H4 (cell line): Measurements from ENCODE around the gene DSCAM. TPM values are rescaled to one million over a fixed set of nuclear protein-coding genes. Genes with fewer than 3 reads are reported as not detected.
A peak's percentile ranks its signal among the peaks of the same experiment; 100 is the strongest.

Experiments used
- DNase-seq: peaks from one replicate; pipeline ENCODE4 v3.0.0-alpha.2; 2015; ENCODE audit warnings: low spot score
- total RNA-seq: library from RNA; depleted of rRNA; stranded (reverse); fragments of >200 nt; shearing (Covaris generic); gene quantifications from 2 replicates; pipeline ENCODE4 v1.2.3, GENCODE V29; 2014

DSCAM gene
- total RNA-seq, 1 experiment from 2014 or later = 0.02 TPM

DNA sequence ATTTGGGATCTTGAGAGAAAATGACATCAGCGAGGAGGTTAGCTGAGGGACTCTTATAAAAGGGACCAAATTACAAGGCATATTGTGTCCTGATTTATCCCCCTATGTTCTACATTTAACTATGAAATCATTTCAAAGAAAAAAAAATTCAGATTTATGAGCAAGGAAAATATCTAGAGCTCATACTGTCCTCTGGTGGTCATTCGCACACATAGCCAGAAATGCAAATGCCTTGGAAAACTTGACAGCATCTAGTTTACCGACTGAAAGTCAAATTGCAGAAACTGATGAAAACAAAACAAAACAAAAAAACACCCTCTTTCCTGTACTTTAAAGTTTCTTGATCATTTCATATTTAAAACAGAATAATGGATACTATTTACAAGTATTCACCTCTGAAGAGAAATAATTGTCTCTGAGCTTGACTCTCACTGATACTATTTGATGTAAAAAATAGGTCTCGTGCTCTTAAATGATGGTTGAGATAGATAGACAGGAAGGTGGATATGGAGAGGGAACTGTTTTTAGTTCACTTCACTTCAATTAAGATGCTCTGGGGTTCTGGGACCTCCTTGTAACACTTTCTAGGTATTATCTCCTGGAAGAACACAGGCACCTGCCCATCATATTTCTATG is 725.9 kb downstream of the DSCAM start:
- DNase-seq = no peak

DNA sequence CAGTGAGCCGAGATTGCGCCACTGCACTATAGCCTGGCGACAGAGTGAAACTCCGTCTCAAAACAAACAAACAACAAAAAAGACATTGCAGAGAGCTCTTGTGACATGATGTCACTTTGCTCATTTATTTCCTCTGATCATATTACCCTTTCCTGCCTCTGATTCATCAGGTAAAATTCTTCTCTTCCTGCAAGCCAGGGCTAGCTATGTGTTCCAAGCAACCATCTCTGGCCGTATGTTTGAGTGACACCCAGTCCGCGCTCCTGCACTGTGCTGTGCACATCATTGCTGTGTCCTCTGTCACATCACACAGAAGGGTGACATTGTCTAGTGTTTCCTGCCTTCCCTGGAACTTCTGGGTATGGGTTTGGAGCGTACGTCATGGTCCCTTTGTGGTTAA is 728.4 kb downstream of the DSCAM start:
- peak; percentile 34 for DNase-seq

DNA sequence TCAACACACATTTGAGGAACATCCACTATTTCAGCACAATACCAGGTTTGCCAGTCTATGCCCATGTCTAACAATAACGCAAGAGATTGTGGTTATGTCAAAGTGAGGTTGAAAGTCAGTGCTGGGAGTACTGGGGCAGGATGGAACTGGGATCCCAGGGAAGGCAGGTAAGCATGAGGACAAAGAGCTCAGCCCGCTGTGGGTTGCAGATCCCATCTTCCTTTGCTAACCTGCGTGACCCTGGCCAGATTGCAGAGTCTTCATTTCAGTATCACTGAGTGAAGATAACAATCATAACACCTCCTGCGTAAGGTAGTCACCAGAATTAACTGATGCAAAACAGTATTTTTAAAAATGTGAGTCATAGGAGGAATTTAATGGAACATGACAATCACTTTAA is 729.7 kb downstream of the DSCAM start:
- DNase-seq = no peak

DNA sequence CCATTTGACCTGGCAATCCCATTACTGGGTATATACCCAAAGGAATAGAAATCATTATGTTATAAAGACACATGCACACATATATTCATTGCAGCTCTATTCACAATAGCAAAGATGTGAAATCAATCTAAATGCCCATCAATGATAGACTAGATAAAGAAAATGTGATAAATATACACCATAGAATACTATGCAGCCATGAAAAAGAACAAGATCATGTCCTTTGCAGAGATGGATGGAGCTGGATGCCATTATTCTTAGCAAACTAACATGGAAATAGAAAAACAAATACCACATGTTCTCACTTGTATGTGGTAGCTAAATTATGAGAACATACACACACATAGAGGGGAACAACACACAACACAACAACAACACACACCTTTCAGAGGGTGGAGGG is 731.2 kb downstream of the DSCAM start:
- no peak for DNase-seq

DNA sequence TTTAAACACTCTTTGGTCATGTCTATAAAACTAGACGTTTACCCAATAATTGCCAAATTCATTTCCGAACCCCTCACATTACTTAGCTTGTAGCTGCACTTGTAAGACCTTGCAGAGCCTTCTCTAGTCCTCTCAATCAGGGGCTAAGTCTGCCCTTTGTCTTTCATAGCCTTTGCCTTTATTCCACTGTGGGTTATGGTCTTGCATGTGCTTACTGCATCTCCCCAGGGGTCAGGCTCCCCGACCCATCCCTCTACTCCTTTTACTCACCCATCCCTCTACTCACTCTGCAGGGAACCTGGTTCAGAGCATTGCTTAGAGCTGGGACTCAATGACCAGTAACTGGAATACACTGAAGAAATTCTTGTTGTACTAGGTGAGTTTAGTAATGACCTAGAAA is 744.3 kb downstream of the DSCAM start:
- no peak for DNase-seq

DNA sequence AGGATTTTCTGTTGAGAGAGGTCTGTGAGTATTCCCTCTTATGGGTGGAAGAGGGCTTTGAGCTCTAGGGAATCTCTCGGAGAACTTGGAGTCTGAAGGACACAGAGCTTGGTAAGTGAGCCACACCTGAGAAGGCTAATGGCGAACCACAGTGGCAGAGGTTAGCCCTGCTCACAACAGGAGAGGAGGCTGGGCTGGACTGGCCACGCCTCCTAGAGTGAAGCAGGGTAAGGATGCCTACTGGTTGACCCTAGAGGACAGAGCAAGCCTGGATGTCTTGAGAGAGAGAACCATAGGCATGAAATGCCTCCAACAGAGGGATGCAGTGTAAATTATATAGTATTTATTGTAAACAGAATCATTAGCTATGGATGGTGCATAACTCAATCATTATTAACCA is 747.1 kb downstream of the DSCAM start:
- DNase-seq = no peak

DNA sequence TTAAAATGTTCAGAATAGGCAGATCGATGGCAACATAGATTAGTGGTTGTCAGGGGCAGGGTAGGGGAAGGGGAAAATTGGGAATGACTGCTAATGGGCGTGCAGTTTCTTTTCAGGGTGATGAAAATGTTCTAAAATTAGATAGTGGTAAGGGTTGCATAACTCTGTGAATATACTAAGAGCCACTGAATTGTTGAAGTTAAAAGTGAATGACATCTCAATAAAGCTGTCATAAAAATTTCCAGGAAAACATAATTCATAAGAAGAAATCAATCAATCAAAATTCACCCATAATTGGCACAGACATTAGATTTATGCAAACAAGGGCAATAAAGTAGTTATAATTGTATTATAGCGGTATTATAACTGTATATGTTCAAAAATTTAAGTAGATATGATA is 751.5 kb downstream of the DSCAM start:
- no peak for DNase-seq

DNA sequence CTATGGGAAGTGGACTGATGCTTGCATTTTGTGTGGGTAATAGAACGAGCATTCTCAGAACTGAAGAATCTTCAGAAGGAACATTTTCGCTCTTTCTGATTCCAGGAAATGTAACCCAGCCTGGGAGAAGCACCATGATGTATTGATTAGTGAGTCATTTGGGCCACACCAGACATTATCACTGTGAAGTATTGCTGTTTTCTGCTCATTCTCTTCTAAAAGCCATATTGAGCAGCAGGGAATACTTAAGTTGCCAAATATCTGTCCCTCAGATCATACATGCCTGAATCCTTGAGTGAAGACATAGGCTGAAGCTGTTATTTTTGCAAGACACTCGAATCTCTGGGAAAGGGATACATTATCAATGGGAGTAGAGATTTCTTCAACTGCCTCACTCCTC is 766.6 kb downstream of the DSCAM start:
- DNase-seq = no peak

DNA sequence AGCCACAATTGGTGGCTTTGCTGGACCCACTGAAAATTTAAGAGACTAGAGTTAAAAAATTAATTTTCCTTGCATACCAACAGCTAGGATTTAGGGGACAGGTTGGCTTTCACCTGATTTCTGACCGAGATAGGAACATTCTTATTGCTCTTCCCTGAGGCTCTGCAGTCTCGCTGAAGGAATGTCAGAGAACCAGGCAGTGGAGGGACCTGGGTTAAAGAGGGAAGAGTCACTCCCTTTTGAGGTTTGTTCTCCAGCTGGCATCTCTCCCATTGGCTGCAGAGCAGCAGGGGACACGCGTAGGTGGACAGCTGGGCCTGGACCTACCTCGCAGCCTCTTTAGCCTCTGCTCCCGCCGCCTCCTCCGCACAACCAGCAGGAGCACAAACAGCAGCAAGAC is 772.2 kb downstream of the DSCAM start:
- no peak for DNase-seq

DNA sequence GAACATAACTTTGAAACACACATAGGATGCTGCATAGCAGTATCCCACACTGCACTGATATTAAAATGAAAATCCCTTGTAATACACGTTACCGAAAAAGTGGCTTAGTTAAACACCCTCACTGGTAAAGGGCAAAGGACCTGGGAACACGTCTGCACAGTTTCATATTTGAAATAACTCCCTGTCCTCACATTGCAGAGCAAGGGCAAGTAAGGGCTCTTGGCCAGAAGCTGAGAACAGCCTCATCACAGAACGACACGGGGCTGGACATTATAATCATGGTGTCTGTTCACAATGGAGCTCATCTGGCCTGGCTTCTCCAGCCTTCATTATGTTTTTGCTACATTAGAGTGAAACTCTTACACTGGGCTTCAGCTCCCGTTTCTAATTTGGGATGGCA is 772.8 kb downstream of the DSCAM start:
- DNase-seq = no peak

DNA sequence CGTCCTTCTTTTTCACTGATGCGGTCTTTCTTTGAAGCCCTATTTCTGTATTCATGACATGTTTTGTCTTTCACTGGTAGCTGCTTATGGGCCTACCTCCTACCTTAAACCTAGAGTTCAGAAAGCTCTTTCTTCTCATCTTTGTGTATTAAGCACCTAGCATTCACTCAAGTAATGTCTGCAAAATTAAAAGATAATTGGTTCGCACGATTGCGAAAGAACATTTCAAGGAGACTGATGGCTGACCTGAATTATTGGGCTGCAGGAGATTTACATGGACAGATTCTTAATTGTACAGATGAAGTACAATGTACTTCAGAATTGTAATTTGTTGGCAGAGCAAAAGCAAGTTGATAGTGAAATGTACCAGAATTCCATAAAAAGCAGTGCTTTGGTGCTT is 773.3 kb downstream of the DSCAM start:
- DNase-seq = no peak

DNA sequence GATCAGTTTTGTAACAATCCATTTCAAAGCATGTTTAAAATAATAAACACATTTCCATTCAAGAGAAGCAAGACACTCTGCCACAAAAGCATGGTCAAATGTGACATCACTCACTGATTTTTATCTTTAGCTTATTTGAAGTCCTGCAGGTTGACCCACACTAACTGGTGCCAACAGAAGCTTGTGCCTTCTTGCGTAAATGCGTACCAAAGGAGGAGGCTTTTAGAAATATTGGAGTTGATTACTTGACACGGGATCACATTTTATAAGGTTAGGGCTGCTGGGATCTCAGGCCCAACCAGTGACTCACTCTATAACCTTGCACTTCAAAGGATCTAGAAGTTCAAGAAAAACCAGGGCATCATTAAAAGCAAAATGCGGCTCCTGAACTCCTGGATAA is 776.1 kb downstream of the DSCAM start:
- DNase-seq = no peak

DNA sequence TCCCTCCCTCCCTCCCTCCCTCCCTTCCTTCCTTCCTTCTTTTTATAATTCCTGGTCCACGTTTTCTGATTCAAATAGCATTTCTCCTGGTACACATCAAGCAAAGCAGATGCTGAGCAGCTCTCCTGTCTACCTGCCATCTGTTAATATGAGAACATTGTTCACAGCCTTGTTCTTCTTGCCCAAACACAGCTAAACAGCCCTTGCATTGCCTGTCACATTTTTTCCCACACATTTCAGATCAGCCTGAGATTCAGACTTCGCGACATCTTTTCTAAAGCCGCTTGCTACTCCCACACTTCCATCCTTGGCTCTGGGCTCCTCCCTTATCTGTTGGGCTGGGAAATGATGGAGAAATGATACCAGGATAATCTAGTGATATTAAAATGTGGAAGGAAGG is 779.2 kb downstream of the DSCAM start:
- no peak for DNase-seq

DNA sequence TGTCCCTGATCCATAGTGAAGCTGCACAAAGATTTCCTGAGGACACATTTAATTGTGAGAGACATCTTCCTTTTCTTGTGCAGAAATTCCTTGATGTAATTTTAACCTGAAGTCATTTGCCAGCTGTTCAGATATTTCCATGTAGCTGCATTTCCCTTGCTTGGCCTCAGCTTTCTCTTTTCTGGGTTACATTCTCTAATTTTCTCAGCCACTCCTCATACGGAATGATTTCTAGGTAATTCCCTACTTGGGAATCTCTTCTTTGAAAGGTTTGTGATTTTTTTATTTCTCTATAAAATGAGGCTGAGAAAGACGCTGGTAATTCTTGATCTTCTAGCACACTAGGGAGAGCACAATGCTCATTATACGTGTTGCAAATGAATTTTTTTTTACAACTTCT is 780.7 kb downstream of the DSCAM start:
- no peak for DNase-seq

DNA sequence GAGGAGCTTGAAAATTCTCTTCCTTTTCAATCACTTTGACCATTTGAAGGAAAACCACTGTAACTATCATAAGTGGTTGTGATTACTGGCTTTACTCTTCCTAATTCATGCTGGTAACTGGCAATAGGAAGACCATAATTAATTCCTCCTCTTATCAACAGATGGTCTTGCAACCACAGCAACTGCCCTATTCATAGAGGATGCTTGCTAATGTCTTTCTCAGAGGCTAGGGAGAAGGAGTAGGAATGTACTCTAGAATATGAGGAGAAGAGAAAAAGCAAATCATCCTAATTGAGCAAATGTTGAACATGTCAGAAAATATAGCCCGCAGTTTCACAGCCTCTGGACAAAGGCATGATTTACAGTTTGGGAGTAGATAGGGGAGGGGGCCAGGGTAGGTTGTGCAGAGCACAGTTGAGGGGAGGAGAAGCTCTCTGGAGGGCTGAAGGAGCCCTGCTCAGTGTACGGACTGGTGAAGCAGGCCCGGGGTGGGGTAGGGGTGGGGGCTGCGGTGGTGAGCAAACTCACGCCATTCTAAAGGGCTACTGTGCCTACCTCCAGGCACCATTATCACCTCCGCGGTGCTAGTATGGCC is 786.8 kb downstream of the DSCAM start:
- DNase-seq = no peak

DNA sequence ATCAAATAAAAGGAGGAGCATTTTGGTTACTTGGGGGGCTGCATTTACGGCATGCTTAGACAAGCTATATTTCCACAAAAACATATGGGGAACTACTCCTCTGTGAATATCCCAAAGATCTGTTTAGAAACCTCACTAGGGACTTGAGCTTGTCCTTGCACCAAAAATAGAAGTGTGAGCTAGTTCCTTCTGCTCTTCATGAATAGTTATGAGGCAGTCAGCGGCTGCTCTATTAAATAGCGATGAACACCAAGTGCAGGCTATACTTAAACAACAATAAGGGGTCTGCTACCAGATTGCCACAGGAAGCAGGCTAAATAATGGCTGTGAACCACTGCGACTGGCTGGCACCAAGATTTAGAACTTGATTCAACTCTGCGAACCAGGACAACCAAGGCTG is 789.6 kb downstream of the DSCAM start:
- DNase-seq = no peak

DNA sequence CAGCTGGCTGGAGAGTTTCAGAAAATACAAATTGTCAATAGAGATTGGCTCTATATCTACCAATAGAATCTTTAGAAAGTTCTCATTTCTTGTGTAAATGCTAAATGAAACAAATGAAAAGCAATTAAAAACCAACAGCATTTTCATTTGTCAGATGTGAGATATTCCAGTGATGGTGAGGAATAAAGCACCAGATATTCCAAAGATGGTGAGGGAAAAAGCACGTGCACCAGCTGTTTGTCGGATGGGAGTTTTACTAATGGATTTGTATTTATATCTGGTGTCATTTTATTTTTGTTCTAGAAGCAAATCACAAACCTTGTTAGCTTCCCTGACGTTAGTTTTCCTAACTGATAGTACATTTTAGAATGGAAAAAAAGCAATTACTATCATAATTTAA is 790.9 kb downstream of the DSCAM start:
- no peak for DNase-seq

DNA sequence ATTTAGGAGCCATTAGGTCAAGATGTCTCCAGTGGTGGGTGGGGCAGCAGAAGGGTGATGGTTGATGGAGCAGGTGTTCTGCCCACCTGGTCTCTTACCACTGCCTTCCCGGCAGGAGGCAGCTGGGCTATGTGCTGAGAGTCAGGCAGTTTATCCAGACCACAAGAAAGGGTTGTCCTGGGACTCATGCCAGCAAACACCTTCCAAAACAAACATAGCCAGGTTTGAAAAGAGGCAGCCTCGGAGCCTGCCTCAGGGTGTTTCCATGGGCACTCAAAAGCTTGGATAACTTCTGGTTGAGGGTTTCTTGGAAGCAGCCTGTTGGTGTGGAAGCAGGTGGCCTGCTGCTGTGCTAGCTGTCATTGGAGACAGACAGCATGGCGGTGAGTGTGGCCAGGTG is 792.6 kb downstream of the DSCAM start:
- peak; percentile 9 for DNase-seq

DNA sequence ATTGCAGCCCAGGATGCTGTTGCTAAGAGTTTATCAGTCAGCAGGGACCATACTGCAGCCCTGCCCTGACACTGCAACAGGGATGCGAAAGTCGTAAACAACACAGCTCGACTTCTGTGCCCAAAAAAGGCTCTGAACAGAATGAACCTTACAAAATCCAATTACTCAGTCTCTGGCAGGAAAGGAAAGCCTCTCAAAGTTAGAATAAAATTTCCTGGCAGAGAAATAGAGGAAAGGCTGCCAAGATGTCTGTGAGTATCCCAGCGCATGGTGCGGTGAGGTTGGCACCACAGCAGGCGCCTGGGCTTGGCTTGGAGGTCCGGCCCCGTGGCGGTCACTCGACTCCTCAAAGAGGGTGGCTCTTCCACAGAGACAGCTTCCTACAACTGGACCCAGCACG is 794.0 kb downstream of the DSCAM start:
- DNase-seq = no peak

DNA sequence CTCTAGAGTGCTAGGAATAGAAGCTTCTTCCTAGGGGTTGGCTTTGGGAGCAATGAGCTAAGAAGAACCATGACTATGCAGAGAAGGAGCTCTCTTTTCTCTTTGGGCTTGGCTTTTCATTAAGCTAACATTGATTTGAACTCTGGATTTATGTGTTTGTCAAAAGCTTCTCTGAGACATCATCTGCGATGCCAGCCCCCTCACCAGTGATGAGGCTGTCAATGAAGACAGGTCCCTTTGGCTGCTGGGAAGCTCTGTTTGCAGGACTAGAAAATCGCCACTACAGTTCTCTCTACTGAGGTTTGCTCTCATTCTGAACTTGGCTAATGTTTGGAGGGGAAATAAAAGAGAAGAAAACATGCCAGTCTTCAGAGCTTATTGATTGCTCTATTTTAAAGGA is 794.7 kb downstream of the DSCAM start:
- no peak for DNase-seq

DNA sequence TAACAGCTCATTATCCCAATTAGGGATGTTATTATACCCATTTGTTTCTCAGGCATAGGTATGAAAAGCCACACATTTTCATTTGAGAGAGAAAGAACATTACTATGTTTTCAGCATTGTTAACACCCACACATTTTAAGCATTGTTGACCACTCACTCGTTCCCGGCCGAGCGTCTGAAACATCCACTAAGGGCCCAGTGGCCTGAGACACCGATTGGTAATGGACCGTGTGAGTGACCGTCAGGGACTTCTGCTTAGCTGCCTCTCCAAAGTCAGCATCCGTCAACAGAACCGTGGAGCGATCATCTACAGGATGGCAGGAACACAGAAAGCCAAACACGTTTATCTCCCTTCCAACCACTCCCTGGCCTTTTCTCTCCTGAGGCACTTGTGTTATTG is 795.2 kb downstream of the DSCAM start:
- DNase-seq = no peak

DNA sequence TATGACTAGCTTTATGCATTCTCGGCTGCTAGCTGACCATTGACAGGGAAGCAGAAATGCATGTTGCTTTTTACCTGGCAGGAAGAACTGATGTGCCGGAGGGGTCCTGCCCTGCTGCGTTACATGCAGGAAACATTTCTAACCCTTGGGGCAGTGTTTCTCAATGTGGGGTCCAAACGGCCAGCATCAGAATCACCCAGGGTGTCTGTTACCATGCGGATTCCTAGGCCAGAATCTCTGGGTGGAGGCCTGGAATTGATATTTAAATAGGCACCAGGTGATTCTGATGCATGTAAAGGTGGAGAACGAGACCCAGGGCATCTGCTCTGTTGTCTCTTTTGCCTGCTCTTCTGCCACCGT is 797.0 kb downstream of the DSCAM start:
- no peak for DNase-seq

DNA sequence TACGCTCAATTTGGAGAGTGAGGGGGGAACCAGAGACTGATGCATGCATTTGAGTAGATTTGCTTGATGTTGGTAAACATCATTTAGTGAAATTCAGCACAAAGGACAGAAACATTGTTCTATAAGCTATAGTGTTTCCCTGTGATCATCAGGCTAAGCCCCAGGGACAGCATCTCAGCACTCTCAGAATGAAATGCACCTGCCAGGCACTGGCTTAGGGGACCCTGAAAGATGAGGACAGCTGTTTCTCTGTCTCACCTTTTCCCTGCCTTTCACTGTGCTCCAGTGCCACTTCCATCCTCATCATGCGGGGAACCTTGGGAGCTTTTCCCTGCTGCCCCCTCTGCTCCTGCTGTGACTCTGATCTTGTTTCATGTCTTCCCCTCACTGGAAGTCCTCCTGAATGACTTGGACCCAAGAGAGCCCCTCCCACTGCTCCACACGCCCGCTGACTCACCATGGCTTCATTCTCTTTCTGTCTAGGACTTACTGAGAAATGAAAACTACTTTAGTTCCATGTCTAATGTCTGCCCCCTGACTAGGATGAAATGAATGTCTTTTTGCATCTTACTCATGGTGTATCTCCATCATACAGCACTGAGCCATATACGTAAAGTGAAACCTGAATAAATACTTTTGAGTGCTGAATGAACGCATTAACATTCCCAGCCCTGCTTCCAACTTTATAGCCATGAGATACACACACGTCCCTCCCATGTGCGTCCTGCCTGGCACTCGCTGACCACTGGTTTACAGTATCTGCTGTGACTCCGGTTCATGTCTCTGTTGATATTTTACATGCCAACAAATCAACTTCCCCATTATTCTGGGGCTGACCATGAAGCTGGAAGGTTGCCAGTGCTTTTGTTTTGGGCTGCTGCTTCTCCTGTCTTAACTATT is 797.7 kb downstream of the DSCAM start:
- DNase-seq = no peak
